C4-2B (cell line): ENCODE data around the gene AKAP12.

Source experiments
- ZFX ChIP-seq: fragments of 450-650 bp; IDR thresholded peaks from 2 replicates; pipeline ENCODE4 v1.6.1; 2017
- TF ChIP-seq, protein P1 (sequence below): fragments of 450-650 bp; conservative IDR thresholded peaks from 2 replicates; pipeline ENCODE4 v1.5.1; 2017; ENCODE audit warnings: mild to moderate bottlenecking

DNA sequence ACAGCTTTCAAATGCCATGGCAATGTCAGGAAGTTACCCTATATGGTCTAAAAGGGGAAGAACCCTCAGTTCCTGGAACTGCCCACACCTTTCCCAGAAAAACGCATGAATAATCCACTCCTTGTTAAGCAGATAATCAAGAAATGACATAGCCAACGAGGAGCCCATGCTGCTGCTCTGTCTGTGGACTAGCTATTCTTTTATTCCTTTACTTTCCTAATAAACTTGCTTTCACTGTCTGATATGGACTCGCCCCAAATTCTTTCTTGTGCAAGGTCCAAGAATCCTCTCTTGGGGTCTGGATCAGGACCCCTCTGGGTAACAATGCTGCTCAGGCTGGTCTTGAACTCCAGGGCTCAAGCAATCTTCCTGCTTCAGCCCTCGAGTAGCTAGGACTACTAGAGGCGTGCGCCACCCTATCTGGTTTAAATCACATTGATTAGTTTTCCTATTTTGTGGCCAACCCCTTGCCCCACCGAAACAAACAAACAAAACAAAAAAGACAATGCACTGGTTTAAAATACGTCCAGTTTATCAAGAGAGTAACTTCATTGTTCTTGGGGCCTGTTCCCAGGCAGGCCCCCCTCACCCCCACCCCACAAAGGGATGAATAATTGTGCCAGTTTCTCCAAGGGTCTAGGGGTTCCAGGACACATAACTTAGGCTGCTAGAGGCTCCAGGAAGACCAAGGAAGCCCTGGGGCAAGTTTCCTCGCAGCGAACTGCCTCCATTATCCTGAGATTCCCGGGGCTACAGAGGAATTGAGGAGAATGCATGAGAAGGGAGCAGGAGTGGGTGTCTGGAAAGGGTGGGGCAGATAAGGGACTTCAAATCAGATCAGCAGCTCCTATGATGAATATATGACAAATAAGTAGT is 10.1 kb upstream of the AKAP12 start:
- TF ChIP-seq, protein P1, sequence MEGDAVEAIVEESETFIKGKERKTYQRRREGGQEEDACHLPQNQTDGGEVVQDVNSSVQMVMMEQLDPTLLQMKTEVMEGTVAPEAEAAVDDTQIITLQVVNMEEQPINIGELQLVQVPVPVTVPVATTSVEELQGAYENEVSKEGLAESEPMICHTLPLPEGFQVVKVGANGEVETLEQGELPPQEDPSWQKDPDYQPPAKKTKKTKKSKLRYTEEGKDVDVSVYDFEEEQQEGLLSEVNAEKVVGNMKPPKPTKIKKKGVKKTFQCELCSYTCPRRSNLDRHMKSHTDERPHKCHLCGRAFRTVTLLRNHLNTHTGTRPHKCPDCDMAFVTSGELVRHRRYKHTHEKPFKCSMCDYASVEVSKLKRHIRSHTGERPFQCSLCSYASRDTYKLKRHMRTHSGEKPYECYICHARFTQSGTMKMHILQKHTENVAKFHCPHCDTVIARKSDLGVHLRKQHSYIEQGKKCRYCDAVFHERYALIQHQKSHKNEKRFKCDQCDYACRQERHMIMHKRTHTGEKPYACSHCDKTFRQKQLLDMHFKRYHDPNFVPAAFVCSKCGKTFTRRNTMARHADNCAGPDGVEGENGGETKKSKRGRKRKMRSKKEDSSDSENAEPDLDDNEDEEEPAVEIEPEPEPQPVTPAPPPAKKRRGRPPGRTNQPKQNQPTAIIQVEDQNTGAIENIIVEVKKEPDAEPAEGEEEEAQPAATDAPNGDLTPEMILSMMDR = no peak
- TF ChIP-seq ZFX = no peak
